ENCODE results near the gene ZNF462. TPM values are rescaled to one million over a fixed set of nuclear protein-coding genes. Genes with fewer than 3 reads are reported as not detected.

ZNF462 gene
- total and polyA plus RNA-seq, 2 of the 4 experiments (the other 2 are of a cell fraction) = 6.1 to 18.8 TPM

DNA sequence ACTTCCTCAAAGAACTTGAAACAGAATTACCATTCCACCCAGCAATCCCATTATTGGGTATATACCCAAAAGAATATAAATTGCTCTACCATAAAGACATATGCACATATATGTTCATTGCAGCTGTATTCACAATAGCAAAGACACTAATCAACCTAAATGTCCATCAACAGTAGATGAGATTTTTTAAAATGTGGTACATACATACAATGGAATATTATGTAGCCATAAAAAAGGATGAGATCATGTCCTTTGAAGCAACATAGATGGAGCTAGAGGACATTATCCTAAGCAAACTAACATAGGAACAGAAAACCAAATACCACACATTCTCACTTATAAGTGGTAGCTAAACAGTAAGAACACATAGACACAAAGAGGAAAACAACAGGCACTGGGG, 28.1 kb upstream of the ZNF462 start:
- intact Hi-C loops (cut with micrococcal nuclease) = no loop called here
- TF ChIP-seq, protein P1, sequence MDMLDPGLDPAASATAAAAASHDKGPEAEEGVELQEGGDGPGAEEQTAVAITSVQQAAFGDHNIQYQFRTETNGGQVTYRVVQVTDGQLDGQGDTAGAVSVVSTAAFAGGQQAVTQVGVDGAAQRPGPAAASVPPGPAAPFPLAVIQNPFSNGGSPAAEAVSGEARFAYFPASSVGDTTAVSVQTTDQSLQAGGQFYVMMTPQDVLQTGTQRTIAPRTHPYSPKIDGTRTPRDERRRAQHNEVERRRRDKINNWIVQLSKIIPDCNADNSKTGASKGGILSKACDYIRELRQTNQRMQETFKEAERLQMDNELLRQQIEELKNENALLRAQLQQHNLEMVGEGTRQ (IDR thresholded peaks at IDR 0.05; ENCODE audit: low read depth, low read length) = no peak
- TF ChIP-seq MXI1 (IDR thresholded peaks at IDR 0.05; ENCODE audit: borderline replicate concordance, low read depth, low read length) (no peak), RAD21 (IDR thresholded peaks at IDR 0.05; ENCODE audit: low read length) (no peak), RCOR1 (IDR thresholded peaks at IDR 0.05; ENCODE audit: insufficient replicate concordance, low read length) (no peak)
- Histone ChIP-seq H3K9ac (ENCODE audit: low read depth, low read length) (no peak overlapping the region), H4K8ac (ENCODE audit: low read depth in 2 of 2, low read length in 2 of 2) (no peak overlapping the region), H2AFZ (replicated peaks; ENCODE audit: low read length, poor library complexity) (no peak overlapping the region), H3K18ac (ENCODE audit: low read depth, low read length) (no peak overlapping the region), H2AK9ac (replicated peaks; ENCODE audit: low read depth, low read length, poor library complexity) (no peak overlapping the region), H4K5ac (ENCODE audit: low read depth, low read length) (no peak overlapping the region), H3K4me3 (ENCODE audit: insufficient read depth, low read depth, low read length) (no peak overlapping the region), H3K4me2 (ENCODE audit: low read depth, low read length) (no peak overlapping the region), H3K36me3 (ENCODE audit: control insufficient read depth, insufficient read depth, low read length) (no peaks in the 10 kb centered on the region), H2BK20ac (ENCODE audit: low read depth, low read length) (no peak overlapping the region), H3K79me1 (ENCODE audit: low read depth in 1 of 2, low read length in 2 of 2) (no peaks in the 10 kb centered on the region), H3K9me1 (ENCODE audit: insufficient read depth, low read length) (no peaks in the 10 kb centered on the region), H4K91ac (ENCODE audit: insufficient read depth, low read depth, low read length) (no peak overlapping the region), H3K14ac (replicated peaks; ENCODE audit: low read depth, low read length) (no peak overlapping the region), H3K27ac (ENCODE audit: insufficient read depth, low read length) (no peak overlapping the region), H3K4me1 (ENCODE audit: control insufficient read depth, insufficient read depth, low read length) (no peaks in the 10 kb centered on the region), H3K23ac (ENCODE audit: low read depth, low read length) (no peak overlapping the region), H3K9me3 (ENCODE audit: control insufficient read depth, insufficient read depth, low read length) (no peaks in the 10 kb centered on the region), H2BK15ac (ENCODE audit: low read depth, low read length) (no peak overlapping the region), H2BK120ac (ENCODE audit: low read depth, low read length) (no peak overlapping the region), H3K27me3 (ENCODE audit: control insufficient read depth, insufficient read depth, low read length) (peaks cover 1% of the 10 kb centered on the region; the same call in 1 of the 2 replicates), H2AK5ac (ENCODE audit: low read depth, low read length) (no peak overlapping the region), H2BK5ac (ENCODE audit: low read depth, low read length, poor library complexity, severe bottlenecking) (no peak overlapping the region), H3K56ac (ENCODE audit: extremely low read depth, insufficient read depth, low read length) (no peak overlapping the region), H3K4ac (ENCODE audit: low read depth, low read length) (no peak overlapping the region), H4K20me1 (ENCODE audit: insufficient read depth, low read length) (no peaks in the 10 kb centered on the region)
- ChIA-PET CTCF (no interaction called here), POLR2A (ENCODE audit: unreplicated experiment) (no interaction called here)
- dilution Hi-C loops (cut with HindIII; ENCODE audit: low sequenced_read_pairs, unreplicated experiment) = no loop called here
- no TSS peak for BruUV-seq (replicated peaks)
- DNase-seq (no peak), ATAC-seq (ENCODE audit: low read depth) (no peak)
- in situ Hi-C loops (cut with MboI; ENCODE audit: low sequenced_read_pairs) = no loop called here
